Measurements from ENCODE around the gene SLC47A1. TPM values are rescaled to one million over a fixed set of nuclear protein-coding genes. Genes with fewer than 3 reads are reported as not detected.

Gene SLC47A1
- total and polyA plus RNA-seq, 2 of the 8 experiments (the other 6 are each of a cell fraction or from before 2014, with no cell fraction given) = 1.5 to 3.6 TPM

GRCh38 chr17:19537111-19537510 is 3.5 kb downstream of the SLC47A1 start:
- DNase-seq (ENCODE audit: low read depth in 1 of 2, low spot score in 2 of 2) = no peak

More at GRCh38 chr17:19537111-19537510, 3.5 kb downstream of the SLC47A1 start:
- Histone ChIP-seq H4K8ac (ENCODE audit: extremely low read depth, insufficient read depth, low read length) (no peak overlapping the region), H4K5ac (ENCODE audit: insufficient read length, low read depth, low read length) (no peak overlapping the region), H2BK15ac (ENCODE audit: low read length) (no peak overlapping the region), H3K79me1 (ENCODE audit: low read depth, low read length) (no peaks in the 10 kb centered on the region), H3K23ac (ENCODE audit: insufficient read length) (no peak overlapping the region), H3K4me3 (ENCODE audit: extremely low read depth in 1 of 4, insufficient read depth in 2 of 4, low read depth in 3 of 4, low read length in 4 of 4) (no peak overlapping the region), H3K14ac (ENCODE audit: insufficient read length) (no peak overlapping the region), H2BK20ac (ENCODE audit: low read length) (no peak overlapping the region), H3K9me3 (ENCODE audit: insufficient read depth in 2 of 2, low read depth in 1 of 2, low read length in 1 of 2) (no peaks in the 10 kb centered on the region), H3K56ac (replicated peaks; ENCODE audit: insufficient read length, low read depth, low read length) (no peak overlapping the region), H2BK5ac (ENCODE audit: low read depth, low read length) (no peak overlapping the region), H2BK12ac (ENCODE audit: low read depth, low read length) (no peak overlapping the region), H3K9ac (replicated peaks in 1 of 4; ENCODE audit: extremely low read depth in 1 of 4, low read depth in 3 of 4, low read length in 3 of 4) (no peak overlapping the region), H4K91ac (replicated peaks; ENCODE audit: insufficient read length, low read length) (no peak overlapping the region), H3K27me3 (replicated peaks in 1 of 4; ENCODE audit: control insufficient read depth in 3 of 4, extremely low read depth in 1 of 4, insufficient read depth in 3 of 4, low read length in 3 of 4) (peaks cover 16 to 35% (median 29%) of the 10 kb centered on the region in 4 experiments), H3K23me2 (ENCODE audit: low read depth, low read length) (peaks cover 9% of the 10 kb centered on the region; the same call in 1 of the 2 replicates), H4K20me1 (replicated peaks in 1 of 2; ENCODE audit: control insufficient read depth in 1 of 2, insufficient read depth in 2 of 2, low read length in 2 of 2) (peaks cover 0 to 2% of the 10 kb centered on the region in 2 experiments), H3K79me2 (ENCODE audit: control insufficient read depth in 1 of 2, insufficient read depth in 2 of 2, low read length in 2 of 2) (no peaks in the 10 kb centered on the region), H3K4me2 (ENCODE audit: insufficient read depth in 1 of 2, low read depth in 2 of 2, low read length in 2 of 2) (no peak overlapping the region), H3K27ac (ENCODE audit: low read depth, low read length) (no peak overlapping the region), H3K36me3 (ENCODE audit: control insufficient read depth in 2 of 4, insufficient read depth in 4 of 4, low read length in 3 of 4) (no peaks in the 10 kb centered on the region; a peak in 1 of 8 replicates), H2AK5ac (ENCODE audit: low read depth, low read length) (no peak overlapping the region), H3K4me1 (replicated peaks in 1 of 4; ENCODE audit: control insufficient read depth in 3 of 4, insufficient read depth in 4 of 4, low read length in 3 of 4) (peaks cover 3 to 15% (median 7%) of the 10 kb centered on the region in 4 experiments), H3K4ac (replicated peaks; ENCODE audit: insufficient read length, low read depth, low read length) (no peak overlapping the region), H3K18ac (ENCODE audit: extremely low read depth, low read length) (no peak overlapping the region), H2AFZ (ENCODE audit: low read length) (no peak overlapping the region), H2BK120ac (replicated peaks; ENCODE audit: low read depth, low read length) (no peak overlapping the region)
- WGBS, 2 experiments (ENCODE audit: extremely low coverage in 1 of 2, insufficient coverage in 1 of 2, insufficient read length in 1 of 2, insufficient replicate concordance in 2 of 2, low coverage in 1 of 2, low lambda C conversion rate in 2 of 2, missing lambda C conversion rate in 1 of 2) = 86% methylated on average over 6 of the region's 6 CpGs; no CpG with 5 or more reads in 1 of the 2 experiments
- ChIA-PET POLR2A (ENCODE audit: partially characterized antibody) (interaction anchor here (1.7 kb wide), 1 partner anchor 9 kb away, joined by 6 read pairs; no protein-coding TSS in a partner anchor), CTCF (ENCODE audit: partially characterized antibody) (interaction anchor here (0.8 to 3.4 kb wide), 9 partner anchors 9 to 225 kb away, joined by 3 to 12 read pairs (median 4); no protein-coding TSS in a partner anchor)
- FAIRE-seq = no peak
- TF ChIP-seq HDAC2 (IDR thresholded peaks at IDR 0.05; ENCODE audit: borderline replicate concordance in 1 of 2, low read depth in 2 of 2, low read length in 2 of 2) = no peak

All from H1 (cell line).